Stimulated activated CD4-positive, alpha-beta T cell treated with anti-CD3 and anti-CD28 coated beads, Interleukin-15, amount 100 ng/mL, for 24 hours (primary cell): ENCODE data around the gene SLC22A1.
"Not testable (repeated sequence)": the region's sequence is repeated elsewhere in the genome, so short reads cannot be mapped to it uniquely, and the experiment has no call there.

Source experiments
- DNase-seq: peaks from one replicate; pipeline ENCODE4 v3.0.0-alpha.2; 2020

SLC22A1 gene

DNA sequence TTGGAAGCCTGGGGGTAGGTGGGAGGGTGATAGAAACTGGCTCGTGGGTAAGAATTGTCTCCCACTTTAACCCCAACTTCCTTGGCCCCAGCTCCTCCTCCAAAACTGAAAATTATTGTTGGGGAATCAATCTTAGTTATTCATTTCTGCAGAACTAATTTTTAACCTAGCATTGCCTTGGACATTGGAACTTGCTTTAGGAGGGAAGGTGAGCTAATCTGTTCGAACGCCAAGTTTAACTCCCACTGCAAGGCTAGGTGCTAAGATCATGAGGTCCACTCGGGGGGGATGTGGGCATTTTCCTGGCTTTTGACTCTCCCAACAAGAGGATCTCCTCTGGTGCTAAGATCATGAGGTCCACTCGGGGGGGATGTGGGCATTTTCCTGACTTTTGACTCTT is 3.5 kb downstream of the SLC22A1 start:
- not testable (repeated sequence) for DNase-seq

- DNase-seq = no peak
These were observed 5.9 kb downstream of the SLC22A1 start for GRCh38 chr6:160127270-160128124.

DNA sequence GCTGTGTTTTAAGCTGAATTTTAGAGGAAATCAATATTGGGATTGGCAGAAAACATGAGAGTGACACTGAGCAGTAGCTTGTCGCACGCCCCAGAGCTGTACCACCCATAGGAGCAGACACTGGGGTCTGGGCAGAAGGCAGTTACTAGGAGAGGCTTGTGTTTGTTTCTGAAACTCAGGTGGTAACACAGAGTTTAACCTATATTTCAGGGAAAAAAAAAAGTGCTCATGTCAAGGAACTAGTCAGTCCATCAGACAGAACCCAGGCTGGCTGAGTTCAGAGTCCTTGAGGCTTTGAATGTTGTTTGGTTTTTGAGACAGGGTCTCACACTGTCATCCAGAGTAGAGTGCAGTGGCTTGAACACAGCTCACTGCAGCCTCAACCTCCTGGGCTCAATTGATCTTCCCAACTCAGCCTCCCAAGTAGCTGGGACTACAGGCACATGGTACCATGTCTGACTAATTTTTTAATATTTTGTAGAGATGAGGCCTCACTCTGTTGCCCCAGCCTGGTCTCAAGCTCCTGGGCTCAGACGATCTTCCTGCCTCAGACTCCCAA is 6.6 kb downstream of the SLC22A1 start:
- DNase-seq = no peak

DNA sequence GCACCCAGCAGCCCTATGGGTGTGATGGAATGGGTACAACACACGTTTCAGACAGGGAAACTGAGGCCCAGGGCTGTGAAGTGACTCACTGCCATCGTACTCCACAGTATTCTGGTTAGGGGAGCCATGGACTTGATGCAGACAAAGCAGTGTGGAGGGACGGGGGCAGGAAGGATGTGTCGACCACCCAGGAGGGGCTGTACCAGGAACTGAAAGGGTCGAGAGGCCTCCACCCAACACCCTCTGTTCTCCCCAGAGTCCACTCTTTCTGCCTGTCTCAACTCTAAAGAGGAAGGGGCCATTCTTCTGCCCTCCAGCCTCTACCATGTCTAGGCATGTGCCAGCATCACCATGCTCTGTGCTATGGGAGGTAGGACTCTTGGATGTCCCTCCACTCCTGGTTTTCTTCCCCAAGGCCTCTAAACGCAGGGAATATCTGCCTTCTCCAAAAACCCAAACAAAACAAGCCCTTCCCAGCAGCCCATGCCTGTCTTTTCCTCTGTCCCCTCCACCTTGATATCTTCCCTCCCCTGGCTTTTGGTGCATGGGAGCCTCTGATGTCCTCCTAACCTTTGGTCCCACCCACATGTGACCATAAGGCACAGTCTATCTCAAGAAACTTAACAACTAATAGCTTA is 7.4 kb downstream of the SLC22A1 start:
- no peak for DNase-seq

GRCh38 chr6:160129881-160130615 is 8.4 kb downstream of the SLC22A1 start:
- no peak for DNase-seq

GRCh38 chr6:160130729-160131484 is 9.3 kb downstream of the SLC22A1 start:
- DNase-seq = no peak

DNA sequence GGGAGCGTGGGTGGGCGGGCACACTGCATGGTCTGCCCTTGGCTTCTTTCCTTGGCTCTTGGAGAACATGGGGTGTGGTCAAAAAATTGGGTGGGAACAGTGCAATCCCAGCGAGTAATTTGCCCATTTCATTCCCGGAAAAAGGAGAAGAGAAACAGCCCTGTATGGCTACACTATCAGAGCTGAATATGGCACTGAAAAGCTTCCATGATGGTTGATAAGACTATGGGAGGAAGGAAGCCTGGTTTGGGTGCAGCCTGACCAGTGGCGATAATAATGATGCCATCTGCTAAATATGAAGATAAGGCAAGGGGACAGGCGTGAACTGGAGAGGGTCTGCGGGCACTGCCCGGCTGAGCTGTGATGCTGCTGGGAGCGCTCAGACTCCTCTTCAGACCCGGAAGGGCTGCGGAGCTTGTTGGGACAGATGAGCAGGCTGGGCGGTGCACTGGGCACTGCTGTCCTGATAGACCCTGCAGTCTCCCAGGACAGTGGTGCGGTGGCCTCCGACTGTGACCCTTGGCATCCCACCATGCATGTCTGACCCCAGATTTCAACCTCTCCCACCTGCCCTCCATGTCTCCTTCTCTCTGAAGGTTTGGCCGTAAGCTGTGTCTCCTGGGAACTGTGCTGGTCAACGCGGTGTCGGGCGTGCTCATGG is 10.2 kb downstream of the SLC22A1 start:
- no peak for DNase-seq

DNA sequence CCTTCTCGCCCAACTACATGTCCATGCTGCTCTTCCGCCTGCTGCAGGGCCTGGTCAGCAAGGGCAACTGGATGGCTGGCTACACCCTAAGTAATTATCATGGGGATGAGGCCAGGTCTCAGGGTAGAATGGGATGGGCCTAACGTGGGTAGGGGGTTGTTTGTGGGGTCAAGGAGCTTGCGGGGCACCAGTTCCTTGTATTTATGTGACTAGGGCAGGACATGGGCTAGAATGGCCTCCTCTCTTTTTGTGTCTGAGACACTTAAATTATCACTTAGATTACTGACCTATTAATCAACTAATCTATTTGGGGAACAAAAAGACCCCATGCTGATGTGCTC is 10.7 kb downstream of the SLC22A1 start:
- DNase-seq = no peak

- DNase-seq = no peak
These were observed 11.2 kb downstream of the SLC22A1 start for GRCh38 chr6:160132776-160133338.

DNA sequence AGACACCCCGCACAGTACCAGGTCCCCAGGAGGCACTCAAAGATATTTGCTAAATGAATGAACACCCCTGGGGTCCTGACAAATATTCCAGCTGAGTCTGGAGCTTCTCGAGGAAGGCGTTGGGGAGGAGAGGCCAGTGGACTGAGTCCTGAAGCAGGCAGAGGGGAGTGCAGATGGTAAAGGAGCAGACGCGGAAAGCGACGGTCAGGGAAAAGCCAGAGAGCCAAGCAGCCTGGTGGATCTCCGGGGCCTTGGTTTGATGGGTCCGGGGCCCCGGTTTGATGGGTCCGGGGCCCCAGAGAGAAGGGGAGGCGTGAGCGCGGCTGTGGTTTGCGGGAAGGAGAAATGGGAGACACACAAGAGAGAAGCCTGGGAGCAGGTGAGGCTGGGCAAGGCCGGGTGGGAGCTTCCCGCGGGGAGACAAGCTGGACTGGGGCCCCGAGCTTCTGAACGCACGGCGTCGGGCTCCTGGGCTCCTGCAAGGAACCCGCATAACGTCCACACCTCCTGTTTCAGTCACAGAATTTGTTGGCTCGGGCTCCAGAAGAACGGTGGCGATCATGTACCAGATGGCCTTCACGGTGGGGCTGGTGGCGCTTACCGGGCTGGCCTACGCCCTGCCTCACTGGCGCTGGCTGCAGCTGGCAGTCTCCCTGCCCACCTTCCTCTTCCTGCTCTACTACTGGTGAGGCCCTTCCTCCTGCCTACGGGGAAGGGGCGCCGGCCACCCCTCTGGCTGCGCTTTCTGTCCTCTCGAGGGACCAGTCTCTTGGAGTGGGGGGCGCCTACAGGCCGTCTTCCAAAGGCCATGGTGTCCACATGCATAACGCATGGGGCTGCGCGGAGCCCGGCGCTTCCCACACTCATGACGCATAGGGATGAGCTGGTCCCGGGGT is 12.1 kb downstream of the SLC22A1 start:
- no peak for DNase-seq

DNA sequence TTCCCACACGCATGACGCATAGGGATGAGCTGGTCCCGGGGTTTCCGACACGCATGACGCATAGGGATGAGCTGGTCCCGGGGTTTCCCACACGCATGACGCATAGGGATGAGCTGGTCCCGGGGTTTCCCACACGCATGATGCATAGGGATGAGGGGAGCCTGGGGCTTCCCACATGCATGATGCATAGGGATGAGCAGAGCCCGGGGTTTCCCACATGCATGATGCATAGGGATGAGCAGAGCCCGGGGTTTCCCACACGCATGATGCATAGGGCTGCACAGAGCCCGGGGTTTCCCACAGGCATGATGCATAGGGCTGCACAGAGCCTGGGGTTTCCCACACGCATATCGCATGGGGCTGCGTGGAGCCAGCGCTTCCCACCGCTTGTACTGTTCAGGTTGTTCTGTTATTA is 12.7 kb downstream of the SLC22A1 start:
- peak; percentile 32 for DNase-seq

GRCh38 chr6:160134779-160135547 is 13.3 kb downstream of the SLC22A1 start:
- DNase-seq = no peak

DNA sequence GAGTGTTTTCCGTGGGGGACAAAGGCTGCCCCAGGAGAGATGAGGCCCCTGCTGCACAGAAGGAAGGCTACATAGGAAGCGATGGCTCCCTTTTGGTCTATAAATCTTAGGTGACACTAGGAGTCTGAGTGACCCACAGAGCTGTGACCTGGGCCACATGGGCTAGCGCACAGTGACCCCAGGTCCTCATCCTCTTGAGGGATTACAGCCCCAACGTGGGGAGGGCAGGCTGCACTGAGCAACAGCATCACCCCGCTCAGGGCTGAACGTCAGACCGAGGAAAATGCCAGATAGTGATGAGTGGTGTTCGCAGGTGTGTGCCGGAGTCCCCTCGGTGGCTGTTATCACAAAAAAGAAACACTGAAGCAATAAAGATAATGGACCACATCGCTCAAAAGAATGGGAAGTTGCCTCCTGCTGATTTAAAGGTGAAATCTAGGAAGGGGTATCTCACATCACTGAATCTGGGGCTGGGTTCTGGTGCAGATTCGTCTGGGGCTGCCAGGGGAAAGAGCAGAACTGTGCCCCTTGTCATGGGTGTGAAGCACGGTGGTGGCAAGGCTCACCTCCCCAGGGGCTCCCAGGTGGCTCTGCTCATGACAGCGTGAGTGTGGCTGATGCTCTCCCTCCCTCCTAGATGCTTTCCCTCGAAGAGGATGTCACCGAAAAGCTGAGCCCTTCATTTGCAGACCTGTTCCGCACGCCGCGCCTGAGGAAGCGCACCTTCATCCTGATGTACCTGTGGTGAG is 14.5 kb downstream of the SLC22A1 start:
- no peak for DNase-seq

DNA sequence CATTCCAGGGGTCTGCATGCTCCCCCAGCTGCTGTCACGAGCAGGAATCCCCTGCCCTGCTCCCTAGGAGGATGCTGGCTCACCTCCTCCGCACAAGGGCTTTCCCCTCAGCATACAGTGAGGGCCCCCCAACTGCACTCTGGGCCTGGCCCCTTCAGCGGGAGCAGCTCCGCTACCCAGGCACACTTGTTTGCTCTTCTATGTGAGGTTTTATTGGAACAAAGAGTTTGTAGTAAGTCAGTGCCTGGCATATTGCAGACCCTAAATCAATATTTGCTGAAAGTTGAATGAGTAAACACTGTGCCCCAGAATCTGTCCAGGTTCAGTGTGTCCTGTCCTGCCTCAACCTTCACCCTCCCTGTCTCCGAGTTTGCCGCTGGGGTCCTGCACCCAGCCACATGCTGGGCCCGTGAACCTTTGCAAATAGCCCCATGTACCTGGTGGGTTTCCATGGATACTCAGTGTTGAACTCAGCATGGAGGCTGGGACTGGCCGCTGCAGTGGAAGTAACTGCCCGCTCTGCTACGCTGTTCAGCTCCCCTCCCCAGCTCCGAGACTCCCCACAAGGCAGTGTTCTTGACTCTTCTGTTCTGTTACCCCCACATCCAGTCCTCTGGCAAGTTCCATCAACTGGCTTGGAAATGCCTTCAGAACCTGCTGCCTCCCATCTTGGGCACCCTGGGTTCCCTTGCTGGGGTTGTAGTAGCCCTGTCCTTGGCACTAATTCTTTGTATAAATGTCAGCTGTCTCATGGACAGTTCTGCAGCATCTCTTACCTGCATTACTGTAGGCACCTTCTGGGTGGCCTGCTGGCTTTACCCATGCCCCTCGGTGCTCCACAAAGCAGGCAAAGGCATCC is 15.7 kb downstream of the SLC22A1 start:
- no peak for DNase-seq

DNA sequence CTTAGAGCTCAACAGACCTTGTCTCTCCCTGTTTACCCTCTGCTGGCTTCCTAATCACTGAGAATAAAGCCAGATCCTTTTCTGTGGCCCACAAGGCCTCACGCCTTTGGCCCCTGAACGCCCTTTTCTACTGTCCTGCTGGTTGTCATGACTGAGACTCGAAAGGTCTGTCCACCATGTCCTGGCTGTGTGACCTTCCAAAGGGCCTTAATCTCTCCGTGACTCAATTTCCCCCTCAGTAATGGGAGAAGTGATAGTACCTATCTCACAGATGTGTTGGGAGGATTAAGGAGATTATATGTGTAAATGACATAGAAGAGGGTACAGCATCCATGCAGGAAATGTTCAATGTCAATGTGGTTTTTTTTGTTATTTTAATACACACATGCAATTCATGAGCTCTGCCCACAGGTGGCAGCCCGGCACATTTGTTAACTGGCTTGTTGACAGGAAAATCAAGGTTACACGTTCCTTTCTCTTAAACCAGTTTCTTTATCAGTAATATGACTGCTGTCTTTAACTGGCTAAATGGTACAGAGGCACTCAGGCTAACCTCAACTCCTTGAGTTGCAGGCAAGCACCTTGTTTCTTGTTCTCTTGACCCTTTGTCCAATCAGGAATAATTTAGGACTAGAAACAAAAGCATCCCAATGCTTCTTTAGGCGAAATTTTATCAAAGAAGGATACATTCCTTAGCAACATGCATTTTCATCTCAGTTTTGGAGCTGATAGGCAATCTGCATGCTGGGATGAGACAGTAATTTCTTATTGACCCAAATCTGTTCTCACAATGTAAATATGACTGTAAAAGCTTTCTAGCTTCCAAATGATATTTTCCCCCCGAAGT is 16.6 kb downstream of the SLC22A1 start:
- DNase-seq = peak; percentile 75

- DNase-seq = no peak
These were observed 17.3 kb downstream of the SLC22A1 start for GRCh38 chr6:160138839-160139419.

DNA sequence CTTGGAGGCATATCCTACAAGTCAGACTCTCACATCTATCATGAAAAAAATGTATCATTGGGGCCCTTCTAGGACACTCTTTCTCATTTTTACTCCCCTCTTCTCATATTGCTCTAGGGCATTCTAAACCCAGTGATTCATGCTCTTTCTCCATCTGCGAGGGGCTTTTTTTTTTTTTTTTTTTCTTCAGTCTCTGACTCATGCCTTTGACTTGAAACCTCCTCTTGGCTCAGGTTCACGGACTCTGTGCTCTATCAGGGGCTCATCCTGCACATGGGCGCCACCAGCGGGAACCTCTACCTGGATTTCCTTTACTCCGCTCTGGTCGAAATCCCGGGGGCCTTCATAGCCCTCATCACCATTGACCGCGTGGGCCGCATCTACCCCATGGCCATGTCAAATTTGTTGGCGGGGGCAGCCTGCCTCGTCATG is 17.8 kb downstream of the SLC22A1 start:
- DNase-seq = no peak
